Measurements from ENCODE around the gene ZNF525.
"Not testable (repeated sequence)": the region's sequence is repeated elsewhere in the genome, so short reads cannot be mapped to it uniquely, and the experiment has no call there.

Gene ZNF525

GRCh38 chr19:53365134-53365898 is at the start of gene ZNF525:
ZNF525 (plus strand) TSS chr19:53365705; CDS start chr19:53372282, 6,577 bp downstream.
- TF ChIP-seq CTCF (IDR thresholded peaks at IDR 0.05; ENCODE audit: control insufficient read depth, insufficient read depth, low read depth, low read length, missing control alignments), result peak; percentile 34
- peak within 1 kb of the TSS; percentile 77 for H3K4me3 ChIP-seq (ENCODE audit: control insufficient read depth, low read depth, low read length)
- no peak for DNase-seq (ENCODE audit: low read depth)

DNA sequence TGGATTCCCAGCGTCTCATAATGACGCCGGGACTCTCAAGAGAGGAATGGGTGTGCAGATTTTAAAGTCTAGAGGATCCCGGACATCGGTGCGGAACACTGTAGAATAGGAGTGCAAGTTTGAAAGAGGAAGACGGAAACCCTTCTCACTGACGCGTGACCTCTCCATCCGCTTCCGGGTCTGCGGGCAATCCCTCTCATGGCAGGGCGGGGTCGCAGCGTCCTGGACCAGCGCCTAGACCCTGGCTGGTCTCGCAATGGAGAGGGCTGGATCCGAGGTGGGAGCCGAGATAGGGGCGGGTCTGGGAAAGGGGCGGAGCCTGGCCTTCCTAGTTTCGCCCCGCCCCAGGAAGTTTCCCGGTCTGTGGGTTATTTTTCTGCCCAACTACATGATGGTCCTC is 36.5 kb upstream of the ZNF525 start:
- H3K4me3 ChIP-seq (ENCODE audit: control insufficient read depth, low read depth, low read length), result no peak overlapping the region
- DNase-seq (ENCODE audit: low read depth), result no peak
- TF ChIP-seq CTCF (IDR thresholded peaks at IDR 0.05; ENCODE audit: control insufficient read depth, insufficient read depth, low read depth, low read length, missing control alignments), result no peak

GRCh38 chr19:53332484-53332883 is 33.0 kb upstream of the ZNF525 start:
- peak overlapping the region; percentile 80 for H3K4me3 ChIP-seq (ENCODE audit: control insufficient read depth, low read depth, low read length)
- TF ChIP-seq CTCF (IDR thresholded peaks at IDR 0.05; ENCODE audit: control insufficient read depth, insufficient read depth, low read depth, low read length, missing control alignments), result no peak
- DNase-seq (ENCODE audit: low read depth), result no peak

DNA sequence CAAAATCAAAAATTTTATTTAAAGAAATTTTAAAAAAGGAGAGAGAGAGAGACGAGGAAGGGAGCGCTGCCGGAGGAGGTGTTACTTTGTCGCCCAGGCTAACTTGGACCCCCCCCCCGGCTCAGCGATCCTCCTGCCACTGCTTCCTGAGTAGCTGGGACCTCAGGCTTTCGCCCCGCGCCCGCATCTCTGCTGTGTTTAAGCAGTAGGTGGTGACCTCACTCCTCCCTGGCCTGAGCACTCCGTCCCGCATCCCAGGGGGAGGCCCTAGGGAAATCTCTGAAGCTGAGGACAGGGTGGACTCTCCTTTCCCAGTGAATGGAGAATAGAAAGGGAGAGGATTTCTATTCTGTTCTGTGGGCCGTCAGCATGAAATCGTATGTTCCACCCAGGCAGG is 32.4 kb upstream of the ZNF525 start:
- no peak for TF ChIP-seq CTCF (IDR thresholded peaks at IDR 0.05; ENCODE audit: control insufficient read depth, insufficient read depth, low read depth, low read length, missing control alignments)
- DNase-seq (ENCODE audit: low read depth), result no peak
- peak overlapping the region; percentile 80 for H3K4me3 ChIP-seq (ENCODE audit: control insufficient read depth, low read depth, low read length)

- peak within 1 kb of the TSS; percentile 80 for H3K4me3 ChIP-seq (ENCODE audit: control insufficient read depth, low read depth, low read length)
- peak; percentile 55 for DNase-seq (ENCODE audit: low read depth)
- no peak for TF ChIP-seq CTCF (IDR thresholded peaks at IDR 0.05; ENCODE audit: control insufficient read depth, insufficient read depth, low read depth, low read length, missing control alignments)
These were observed 31.7 kb upstream of the ZNF525 start, which contains the start of gene ZNF845 for GRCh38 chr19:53333463-53334449. ZNF845 (plus strand) TSS chr19:53333749; CDS start chr19:53341308, 7,559 bp downstream.

GRCh38 chr19:53344403-53344802 is 21.1 kb upstream of the ZNF525 start:
- H3K4me3 ChIP-seq (ENCODE audit: control insufficient read depth, low read depth, low read length); DNase-seq (ENCODE audit: low read depth): not testable (repeated sequence)

Data from AG09309 (cell line).